Measurements from ENCODE around the gene ANKS4B.
"Not testable (repeated sequence)": the region's sequence is repeated elsewhere in the genome, so short reads cannot be mapped to it uniquely, and the experiment has no call there.

The ANKS4B gene

DNA sequence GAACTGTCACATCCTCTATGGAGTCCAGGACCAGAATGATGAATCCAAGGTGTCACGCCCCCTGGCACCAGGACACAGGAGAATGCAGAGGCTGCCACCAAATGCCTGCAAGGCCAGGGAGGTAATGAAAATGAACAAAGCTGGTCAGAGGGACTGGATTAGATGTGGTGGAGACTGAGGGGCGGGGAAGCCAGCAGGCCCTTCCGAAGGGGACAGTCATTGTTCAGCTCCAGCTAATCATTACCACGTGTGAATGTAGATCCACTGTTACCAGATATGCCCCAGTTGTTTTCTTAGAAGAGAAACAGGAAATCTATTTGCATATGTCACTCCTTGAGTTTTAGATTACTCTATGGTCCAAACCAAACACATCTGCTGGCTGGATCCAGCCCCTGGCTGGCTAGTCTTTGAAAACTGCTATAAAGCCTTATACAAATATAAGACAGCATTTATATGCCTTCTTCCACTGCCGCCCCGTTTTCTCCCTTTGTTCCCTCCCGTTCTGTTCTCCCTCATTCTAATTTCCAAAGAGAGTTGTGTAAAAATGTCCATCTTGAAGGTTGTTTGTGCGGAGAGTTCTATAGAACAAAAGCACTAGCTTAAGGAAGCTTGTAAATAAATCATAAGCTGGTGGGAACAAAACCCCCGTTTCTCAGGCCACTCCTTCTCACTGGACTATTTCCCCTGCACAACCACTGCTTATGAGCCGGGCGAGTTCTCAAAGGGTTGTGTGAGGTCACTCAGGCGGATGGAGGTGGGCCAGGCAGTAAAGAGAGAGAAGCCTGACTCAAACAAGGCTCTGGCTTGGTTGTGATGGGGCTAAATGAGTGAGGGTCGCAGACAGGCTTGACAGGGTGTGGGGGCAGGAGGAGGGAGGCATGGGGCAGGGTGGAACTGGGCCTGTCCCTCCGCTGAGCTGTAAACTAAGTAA, 30.4 kb downstream of the ANKS4B start:
- no peak for DNase-seq

DNA sequence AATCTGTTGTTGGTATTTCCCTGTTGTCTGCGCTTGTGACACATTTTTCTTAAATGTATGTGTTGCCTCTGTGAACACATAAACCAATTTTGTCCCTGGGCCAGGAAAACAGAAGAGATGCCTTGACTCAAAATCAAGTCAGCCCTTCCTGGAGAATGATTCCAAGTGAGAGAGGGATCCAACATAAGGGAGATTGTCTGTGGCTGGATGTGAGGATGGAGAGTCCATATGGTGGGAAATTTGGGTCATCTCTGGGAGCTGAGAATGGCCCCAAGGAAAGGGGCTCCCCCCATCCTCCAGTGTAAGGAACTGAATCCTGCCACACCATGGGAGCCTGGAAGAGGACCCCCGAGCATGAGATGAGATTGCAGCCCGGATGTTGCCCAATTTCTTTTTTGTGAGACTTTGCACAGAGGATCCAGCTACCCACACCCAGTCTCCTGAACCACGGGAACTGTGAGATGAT, 31.1 kb downstream of the ANKS4B start:
- DNase-seq = no peak

DNA sequence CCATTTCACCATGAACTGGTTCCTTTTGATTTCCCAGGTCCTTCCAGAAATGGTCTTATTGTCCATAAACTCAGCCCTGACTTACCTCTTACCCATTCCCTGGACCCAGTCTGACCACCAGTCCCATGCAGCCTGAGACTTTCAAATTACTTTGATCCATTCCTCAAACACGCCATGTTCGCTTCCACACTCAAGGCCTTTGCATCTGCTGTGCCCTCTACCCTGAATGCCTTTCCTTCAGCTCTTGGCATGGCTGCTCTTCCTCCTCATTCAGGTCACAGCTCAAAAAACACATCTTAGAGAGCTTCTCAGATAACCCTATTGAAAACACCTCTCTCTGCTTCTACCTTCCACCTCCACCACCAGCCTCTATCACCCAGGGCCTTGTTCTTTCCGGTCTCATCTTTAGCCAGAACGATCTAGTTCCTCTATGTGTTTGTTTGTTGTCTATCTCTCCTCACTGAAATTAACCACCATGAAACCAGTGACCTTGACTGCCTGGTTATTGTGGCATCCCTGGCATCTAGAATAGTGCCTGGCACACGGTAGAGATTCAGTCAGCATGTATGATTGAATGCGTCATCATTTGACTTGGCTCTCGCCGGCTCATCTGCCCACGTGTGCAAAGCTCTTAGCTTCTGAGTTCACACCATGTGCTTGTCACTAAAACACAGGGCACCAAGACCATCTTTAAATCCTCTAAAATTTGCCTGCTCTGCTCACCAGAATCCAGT, 31.8 kb downstream of the ANKS4B start:
- no peak for DNase-seq

DNA sequence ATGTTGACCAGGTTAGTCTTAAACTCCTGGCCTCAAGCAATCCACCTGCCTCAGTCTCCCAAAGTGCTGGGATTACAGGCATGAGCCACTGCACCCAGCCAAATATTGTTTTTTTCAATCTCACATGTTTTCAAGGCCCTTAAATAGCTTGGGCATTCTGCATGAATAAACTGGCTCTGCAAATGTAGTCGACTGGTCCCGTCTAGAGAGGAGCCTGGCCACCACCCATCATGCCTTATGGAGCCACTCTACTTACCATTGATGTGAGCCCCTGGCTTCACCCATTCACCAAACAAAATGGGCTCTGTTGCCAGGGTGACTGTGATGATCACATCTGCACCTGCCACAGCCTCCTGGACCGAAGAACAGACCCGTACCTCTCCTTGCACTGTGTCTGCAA, 33.8 kb downstream of the ANKS4B start:
- DNase-seq = no peak

DNA sequence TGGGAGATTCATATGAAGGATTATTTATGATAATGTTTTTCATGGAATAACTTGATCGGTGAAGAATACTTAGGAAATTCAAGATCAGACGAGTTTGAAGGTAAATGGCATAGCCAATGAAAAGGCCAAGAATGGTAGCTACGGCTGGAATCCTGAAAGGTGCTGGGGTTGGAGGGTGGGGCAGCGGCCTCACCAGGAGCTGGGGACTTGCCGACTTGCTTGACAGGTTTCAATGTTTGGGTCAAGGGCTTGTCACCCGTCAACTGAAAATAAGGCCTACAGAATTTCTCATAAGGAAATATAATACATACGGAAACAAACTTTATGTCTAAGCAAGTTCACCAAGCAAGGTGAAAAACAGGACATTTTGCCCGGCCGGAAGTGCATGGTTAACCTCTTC, 34.7 kb downstream of the ANKS4B start:
- DNase-seq = no peak

DNA sequence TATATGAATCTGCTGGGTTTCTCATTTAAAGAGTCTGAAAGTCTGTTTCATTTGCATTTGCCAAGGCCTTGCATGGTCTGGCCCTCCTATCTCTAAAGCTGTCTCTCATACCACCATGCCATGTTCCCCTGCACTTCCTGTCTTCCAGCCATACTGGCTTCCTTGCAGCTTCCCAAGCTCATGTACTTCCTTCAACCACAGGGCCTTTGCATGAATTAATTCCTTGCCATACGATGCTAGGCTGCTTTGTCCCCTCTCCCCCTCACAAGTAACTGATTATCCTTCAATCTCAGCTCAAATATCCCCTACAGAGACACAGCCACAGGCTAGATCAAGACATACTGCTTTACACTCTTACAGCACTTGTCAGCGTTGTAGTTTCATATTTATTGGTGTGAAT, 38.8 kb downstream of the ANKS4B start:
- DNase-seq = no peak

DNA sequence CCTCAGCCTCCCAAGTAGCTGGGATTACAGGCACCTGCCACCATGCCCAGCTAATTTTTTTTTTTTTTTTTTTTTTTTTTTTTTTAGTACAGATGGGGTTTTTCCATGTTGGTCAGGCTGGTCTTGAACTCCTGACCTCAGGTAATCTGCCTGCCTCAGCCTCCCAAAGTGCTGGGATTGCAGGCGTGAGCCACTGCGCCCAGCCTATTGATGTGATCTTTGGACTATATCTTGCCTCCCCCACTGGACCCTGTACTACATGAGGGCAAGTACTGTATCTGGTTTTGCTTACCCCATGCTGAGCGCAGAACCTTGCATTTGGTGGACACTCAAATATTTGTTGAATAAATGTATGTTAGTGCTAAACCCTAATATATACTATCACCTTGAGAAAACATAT, 39.3 kb downstream of the ANKS4B start:
- DNase-seq = not testable (repeated sequence)

DNA sequence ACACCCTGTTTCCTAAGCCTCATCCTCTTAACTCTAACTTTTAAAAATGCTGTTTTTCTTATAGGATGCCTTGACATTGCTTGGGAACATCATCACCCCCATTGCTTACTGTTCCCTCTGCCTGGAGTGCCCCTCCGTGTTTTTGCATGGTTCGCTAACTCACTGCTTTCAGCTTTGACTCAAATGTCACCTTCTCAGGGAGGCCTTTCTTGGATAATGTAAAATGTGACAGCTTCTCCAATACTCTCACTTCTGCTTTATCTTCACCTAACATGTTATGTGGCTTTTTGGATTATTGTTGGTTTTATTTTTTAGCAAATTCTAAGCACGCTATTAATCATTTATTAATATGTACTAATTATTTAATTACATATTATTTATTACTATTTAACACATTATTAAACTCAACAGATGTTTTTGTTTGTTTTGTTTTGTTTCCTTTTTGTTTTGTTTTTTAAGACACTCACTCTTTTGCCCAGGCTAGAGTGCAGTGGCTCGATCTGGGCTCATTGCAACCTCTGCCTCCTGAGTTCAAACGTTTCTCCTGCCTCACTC, 40.8 kb downstream of the ANKS4B start:
- no peak for DNase-seq

DNA sequence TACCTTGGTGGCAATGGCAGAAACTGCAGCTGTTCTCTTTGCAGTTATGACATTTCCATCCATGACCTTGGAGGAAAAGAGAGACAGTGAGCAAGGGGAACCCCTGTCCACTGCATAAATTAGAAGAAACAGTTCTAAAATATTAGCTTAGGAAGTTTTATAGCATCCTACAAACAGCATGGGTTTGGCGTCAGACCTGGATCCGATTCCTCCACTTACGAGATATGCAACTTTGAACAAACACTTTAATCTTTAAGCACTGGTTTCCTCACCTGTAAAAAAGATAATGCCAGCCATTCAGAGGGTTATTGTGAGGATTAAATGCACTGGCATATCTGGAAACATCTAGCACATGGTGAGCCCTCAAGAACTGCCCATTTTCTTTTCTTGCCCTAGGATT, 42.0 kb downstream of the ANKS4B start:
- DNase-seq = no peak

DNA sequence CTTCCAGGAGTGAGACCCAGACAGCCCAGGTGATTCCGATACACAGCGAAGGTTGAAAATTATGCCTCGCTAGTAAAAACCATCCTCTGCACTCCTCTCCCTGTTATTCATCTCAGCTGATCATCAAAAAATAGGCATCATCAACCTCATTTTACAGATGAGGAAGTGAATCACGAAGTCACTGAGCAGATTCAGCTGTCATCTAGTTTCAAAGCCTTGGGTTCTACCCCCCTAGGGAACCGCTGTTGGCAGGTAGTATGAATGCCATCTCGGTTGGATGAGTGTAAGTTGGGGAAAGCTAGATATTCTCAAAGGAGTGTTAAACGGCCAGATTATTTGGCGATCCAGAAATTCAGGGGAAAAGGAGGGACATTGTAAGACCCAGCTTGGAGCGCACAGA, 42.6 kb downstream of the ANKS4B start:
- DNase-seq = no peak

DNA sequence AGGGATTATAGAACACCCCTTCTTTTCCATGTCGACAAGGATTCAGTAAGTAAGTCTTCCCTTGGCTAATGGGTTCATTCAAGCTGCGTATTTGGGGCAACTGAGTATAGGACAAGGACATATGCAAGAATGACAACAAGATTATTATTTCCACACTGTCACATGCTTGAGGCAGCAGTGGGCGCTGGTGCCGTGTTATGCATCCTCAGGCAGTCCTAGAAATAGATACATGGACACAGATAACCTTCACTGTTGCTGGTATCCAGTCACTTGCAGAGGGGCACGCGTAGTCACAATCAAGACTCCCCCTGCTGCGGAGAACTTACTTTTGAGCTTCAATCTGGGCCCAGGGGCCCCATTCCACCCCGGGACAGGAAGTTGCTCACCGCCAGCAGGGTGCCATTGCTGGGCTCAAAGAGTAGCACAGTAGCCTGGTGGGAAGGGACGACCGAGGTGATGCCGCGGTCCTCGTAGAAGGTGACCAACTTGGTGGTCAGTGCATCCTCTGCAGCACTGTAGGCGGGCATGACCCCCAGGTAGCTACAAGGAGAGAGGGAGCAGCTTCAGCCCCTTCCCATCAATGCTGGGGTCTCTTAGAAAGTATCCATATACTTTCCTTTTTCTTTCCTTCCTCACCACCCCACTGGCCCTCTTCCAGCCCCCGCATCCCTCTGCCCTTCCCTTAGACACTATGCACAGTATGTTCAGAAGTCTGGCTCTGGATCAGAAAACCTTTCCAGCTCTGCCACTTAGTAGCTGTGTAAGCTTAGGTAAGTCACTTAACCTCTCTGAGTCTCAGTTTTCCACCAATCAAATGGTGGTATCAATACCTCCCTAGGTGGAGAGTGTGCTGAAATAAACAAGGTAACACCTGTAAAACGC, 43.8 kb downstream of the ANKS4B start:
- DNase-seq = no peak

DNA sequence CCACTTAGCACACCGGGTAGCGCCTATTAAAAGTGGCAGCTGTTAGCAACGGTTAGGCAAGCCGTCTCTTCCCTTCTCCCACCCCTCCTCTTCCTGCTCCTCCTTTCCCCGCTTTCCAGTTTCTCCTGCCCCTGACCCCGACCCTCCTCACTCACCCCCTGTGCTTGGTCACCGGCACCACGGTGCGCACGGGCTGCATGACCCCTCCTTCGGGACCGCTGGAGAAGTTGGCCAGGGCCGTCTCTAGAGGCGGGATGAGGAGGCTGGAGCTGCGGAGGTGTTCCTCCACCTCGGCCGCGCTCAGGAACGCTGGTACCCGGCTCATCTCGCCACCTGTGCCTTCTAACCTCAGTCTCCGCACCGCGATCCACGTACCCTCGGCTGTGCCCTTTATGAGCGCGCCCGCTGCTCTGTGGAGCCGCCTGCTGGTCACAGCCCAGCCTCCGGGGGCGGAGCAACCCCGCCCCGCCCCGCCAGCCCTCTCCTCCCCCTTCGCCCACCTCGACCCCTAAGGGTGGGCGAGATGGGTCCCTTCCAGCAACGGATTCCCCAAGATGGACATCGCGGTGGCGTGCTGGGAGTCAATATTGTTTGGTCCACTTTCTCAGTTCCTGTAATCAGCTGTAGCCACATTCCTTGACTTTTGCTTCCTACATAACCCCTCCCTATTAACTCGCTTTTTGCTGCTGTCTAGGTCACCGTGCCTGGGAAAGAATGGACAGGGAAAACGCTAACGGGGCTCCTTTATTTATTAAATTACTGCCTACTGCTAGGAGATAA, 44.6 kb downstream of the ANKS4B start, which contains the start of gene CRYM:
TSS of gene CRYM (minus strand) at position 364 of the 780 bp plus-strand sequence. CDS start at position 325, 39 bp downstream.
- no peak for DNase-seq

DNA sequence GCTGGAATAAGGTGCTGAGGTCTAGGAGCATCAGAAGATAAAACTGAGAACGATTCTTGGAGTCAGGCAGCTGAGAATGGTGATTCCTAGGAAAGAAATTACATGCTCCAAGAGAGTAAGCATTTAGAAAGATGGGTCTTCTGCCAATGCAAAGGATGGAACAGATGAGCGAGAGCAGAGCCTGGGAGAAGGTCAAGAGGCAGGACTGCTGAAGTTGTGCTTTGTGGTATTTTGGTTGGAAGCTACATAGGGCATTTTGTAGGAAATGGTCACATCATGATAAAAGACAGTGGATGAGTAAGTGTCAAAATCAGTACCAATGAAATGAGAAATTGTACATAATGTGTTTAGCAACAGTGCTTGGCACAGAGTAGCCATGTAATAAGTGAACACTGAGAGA, 46.0 kb downstream of the ANKS4B start:
- no peak for DNase-seq

DNA sequence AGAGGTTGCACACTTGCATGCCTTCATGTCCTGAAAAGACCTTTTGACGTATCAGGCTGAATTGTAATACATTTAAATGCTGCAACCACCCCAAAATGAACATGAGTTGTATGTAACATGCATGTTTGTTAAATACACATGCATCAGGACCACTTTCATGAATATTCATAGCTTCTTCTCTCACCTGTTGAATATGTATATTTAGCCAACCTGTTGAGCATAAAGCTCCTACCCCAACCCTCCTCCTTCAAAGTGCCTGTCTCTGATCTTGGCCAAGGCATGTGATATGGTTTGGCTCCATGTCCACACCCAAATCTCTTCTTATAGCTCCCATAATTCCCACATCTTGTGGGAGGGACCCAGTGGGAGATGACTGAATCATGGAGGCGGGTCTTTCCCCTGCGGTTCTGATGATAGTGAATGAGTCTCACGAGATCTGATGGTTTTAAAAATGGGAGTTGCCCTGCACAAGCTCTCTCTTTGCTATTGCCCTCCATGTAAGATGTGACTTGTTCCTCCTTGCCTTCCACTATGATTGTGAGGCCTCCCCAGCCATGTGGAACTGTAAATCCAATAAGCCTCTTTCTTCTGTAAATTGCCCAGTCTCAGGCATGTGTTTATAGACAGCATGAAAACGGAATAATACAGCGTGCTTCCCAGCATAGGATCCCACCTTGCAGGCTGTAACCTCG, 48.3 kb downstream of the ANKS4B start:
- DNase-seq = no peak

DNA sequence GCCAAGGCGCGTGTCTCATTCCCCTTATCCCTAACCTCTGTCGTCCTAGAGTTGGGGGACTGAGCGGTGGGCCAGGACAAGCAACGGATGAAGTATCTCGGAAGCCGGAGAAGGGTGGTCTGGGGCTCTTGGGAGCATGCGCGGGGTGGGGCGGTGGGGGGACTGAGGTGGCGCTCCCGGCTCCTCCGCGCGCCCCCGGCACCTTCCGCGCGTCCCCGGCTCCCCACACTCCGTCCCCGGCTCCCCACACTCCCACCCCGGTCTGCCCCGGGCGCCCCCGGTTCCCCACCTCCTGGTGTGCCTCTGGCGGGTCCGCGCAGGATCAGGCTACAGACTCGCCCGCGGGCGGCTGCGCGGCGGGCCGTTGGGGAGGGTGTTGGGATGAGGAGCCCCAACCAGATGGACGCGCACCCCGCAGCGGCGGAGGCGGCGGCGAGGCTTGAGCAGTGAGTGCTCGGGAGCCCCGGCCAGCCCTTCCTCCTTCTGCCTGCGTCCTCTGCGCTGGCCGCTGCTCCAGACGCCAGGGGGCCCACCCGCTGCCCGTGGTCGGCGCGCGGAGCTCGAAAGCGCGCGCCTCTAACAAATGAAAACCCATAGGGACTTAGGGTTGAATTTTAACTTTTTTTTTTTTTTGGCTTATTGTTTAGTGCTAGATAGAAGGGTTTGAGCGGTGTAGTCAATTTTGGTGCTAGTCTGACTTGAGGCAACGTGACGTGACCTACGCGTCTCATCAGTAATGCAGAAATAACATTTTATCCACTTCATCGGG, 50.2 kb downstream of the ANKS4B start:
- no peak for DNase-seq

DNA sequence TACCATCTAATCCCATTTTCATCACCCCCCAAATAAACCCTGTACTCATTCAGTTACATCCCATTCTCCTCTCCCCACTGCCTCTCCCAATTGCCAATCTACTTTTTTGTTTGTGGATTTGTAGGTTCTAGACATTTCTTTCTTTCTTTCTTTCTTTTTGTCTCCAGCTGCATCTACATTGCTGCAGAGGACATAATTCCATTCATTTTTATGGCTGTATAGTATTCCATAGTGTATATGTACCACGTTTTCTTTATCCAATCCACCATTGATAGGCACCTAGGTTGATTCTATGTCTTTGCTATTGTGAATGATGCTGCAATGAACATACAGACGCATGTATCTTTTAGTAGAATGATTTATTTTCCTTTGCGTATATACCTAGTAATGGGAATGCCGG, 50.9 kb downstream of the ANKS4B start:
- no peak for DNase-seq

DNA sequence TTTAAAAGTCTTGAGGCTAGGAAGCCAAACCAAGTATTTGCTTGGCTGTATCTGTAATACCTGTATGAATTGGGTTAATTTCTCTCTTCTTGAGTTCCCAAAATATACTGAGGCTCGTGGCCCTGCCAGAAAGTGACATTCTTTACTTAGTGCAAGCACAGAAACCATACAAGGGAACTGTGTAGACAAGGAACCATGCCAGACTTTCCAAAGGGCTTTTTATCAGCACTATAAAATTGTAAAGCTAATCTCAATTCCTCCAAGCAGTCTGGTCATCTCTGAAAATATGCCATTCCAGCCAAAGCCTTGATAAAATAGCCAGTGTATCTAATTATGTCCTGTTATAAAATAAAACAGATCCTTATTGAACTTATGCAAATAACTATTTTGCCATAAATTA, 51.8 kb downstream of the ANKS4B start:
- DNase-seq = no peak

DNA sequence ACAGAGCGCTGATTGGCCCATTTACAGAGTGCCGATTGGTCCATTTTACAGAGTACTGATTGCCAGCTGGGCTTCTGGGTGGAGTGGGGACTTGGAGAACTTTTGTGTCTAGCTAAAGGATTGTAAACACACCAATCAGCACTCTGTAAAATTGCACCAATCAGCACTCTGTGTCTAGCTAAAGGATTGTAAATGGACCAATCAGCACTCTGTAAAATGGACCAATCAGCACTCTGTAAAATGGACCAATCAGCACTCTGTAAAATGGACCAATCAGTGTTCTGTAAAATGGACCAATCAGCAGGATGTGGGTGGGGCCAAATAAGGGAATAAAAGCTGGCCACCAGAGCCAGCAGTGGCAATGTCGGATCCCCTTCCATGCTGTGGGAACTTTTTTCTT, 56.3 kb downstream of the ANKS4B start:
- DNase-seq = not testable (repeated sequence)

DNA sequence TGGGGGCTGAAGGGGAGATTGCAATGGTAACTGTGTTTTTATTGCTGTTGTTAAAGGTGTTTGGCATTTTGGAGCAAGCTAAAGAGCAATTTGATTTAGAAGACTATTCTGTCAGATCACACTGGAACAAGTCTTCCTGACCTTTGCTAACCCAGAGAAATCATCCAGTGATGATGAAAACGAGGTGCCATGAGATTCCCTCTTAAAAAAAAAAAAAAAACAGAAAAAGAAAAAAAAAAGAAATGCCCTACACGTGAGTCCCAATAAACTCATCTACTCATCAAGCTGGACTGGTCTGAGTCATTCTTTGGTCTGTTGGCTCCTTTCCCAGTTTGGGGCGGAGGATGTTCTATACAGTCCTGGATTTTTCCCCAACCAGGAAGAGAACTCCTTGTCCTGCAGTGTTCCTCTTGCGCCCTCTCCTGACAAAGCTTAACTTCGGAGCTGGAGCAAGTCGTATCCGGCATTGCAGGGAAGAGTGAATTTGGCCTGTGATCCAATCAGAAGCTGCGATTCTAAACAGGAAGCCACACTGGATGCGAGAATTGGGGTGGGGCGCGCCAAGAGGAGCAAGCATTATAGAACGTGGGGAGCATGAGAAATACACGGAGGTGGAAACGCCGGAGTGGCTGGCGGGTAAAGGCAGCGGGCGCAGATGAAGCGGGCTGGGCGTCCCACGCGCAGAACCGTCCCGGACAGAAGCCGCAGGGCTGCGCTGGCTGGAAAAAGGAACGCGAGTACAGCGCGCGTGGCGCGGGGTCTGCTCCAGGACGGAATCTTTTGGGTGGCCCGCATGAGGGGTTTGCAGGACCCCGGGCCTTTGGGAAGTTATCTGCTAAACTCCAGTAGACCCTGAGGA, 67.0 kb downstream of the ANKS4B start:
- peak; percentile 95 for DNase-seq
